Liver (tissue), 3 donors: ENCODE results near the gene MAVS.

Source experiments
- EGR1 ChIP-seq, 2 donors: IDR thresholded peaks; 2 replicates each; pipeline ENCODE4 v1.6.1; 2016 to 2018; ENCODE audit warnings: antibody characterized with exemption in 2 of 2, low read depth in 2 of 2
- HNF4G ChIP-seq: IDR thresholded peaks from 2 replicates; pipeline ENCODE4 v1.6.1; 2016; ENCODE audit warnings: antibody characterized with exemption
- NR2F2 ChIP-seq: IDR thresholded peaks from 2 replicates; pipeline ENCODE4 v1.6.1; 2016; ENCODE audit warnings: antibody characterized with exemption
- SP1 ChIP-seq: IDR thresholded peaks from 2 replicates; pipeline ENCODE4 v1.6.1; 2018; ENCODE audit warnings: antibody characterized with exemption, mild to moderate bottlenecking
- TAF1 ChIP-seq: conservative IDR thresholded peaks from 2 replicates; pipeline ENCODE4 v1.6.1; 2016; ENCODE audit warnings: antibody characterized with exemption, mild to moderate bottlenecking
- YY1 ChIP-seq: IDR thresholded peaks from 2 replicates; pipeline ENCODE4 v1.6.1; 2016; ENCODE audit warnings: antibody characterized with exemption, mild to moderate bottlenecking
- TF ChIP-seq, protein P1 (sequence below): fragments of 150-350 bp; IDR thresholded peaks from 2 replicates; pipeline ENCODE4 v1.5.1; 2017; ENCODE audit warnings: improper control_type of control experiment, low read depth, low read length; ENCODE audit not compliant: missing input control
- TF ChIP-seq, protein P2 (sequence below): IDR thresholded peaks from 2 replicates; pipeline ENCODE4 v1.6.1; 2016; ENCODE audit warnings: antibody characterized with exemption
- TF ChIP-seq, protein P3 (sequence below): IDR thresholded peaks from 2 replicates; pipeline ENCODE4 v1.6.1; 2016; ENCODE audit warnings: antibody characterized with exemption
- TF ChIP-seq, protein P4 (sequence below): IDR thresholded peaks from 2 replicates; pipeline ENCODE4 v1.6.1; 2016; ENCODE audit warnings: antibody characterized with exemption
- donor health status: healthy.
- donor health status: healthy.

DNA sequence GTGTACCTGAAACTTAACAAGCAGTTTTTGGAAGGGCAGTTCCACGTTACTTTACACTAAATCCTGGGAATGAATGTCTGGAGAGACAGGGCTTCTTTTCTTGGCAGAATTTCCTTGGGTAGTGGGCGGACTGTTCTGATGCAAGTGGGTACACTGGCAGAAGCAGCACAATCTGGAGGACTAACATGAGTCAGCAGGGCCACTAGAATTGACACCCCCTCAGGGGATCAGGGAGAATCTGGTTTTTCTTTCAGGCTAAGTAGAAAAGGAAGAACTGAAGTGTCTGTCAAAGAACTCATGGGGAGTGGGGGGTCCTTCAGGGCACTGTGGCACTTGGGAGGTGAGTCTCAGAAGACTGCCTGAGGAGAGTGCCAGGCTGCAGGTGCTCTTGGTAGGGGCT, 77.2 kb downstream of the MAVS start:
- TF ChIP-seq HNF4G (no peak), EGR1 (IDR thresholded peaks at IDR 0.05; ENCODE audit: low read depth in 2 of 2) (no peak), SP1 (no peak), TAF1 (no peak), YY1 (no peak), NR2F2 (no peak)
- TF ChIP-seq, protein P1, sequence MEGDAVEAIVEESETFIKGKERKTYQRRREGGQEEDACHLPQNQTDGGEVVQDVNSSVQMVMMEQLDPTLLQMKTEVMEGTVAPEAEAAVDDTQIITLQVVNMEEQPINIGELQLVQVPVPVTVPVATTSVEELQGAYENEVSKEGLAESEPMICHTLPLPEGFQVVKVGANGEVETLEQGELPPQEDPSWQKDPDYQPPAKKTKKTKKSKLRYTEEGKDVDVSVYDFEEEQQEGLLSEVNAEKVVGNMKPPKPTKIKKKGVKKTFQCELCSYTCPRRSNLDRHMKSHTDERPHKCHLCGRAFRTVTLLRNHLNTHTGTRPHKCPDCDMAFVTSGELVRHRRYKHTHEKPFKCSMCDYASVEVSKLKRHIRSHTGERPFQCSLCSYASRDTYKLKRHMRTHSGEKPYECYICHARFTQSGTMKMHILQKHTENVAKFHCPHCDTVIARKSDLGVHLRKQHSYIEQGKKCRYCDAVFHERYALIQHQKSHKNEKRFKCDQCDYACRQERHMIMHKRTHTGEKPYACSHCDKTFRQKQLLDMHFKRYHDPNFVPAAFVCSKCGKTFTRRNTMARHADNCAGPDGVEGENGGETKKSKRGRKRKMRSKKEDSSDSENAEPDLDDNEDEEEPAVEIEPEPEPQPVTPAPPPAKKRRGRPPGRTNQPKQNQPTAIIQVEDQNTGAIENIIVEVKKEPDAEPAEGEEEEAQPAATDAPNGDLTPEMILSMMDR, result no peak
- TF ChIP-seq, protein P2, sequence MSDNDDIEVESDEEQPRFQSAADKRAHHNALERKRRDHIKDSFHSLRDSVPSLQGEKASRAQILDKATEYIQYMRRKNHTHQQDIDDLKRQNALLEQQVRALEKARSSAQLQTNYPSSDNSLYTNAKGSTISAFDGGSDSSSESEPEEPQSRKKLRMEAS, result no peak
- TF ChIP-seq, protein P3, sequence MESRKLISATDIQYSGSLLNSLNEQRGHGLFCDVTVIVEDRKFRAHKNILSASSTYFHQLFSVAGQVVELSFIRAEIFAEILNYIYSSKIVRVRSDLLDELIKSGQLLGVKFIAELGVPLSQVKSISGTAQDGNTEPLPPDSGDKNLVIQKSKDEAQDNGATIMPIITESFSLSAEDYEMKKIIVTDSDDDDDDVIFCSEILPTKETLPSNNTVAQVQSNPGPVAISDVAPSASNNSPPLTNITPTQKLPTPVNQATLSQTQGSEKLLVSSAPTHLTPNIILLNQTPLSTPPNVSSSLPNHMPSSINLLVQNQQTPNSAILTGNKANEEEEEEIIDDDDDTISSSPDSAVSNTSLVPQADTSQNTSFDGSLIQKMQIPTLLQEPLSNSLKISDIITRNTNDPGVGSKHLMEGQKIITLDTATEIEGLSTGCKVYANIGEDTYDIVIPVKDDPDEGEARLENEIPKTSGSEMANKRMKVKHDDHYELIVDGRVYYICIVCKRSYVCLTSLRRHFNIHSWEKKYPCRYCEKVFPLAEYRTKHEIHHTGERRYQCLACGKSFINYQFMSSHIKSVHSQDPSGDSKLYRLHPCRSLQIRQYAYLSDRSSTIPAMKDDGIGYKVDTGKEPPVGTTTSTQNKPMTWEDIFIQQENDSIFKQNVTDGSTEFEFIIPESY, result no peak
- TF ChIP-seq, protein P4, sequence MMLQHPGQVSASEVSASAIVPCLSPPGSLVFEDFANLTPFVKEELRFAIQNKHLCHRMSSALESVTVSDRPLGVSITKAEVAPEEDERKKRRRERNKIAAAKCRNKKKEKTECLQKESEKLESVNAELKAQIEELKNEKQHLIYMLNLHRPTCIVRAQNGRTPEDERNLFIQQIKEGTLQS, result no peak
